ENCODE data around the gene TFAP2A. TPM values are rescaled to one million over a fixed set of nuclear protein-coding genes. Genes with fewer than 3 reads are reported as not detected.

TFAP2A gene
- total RNA-seq, 4 donors from 2014 or later = 0.40 to 0.78 TPM; not detected in 2

- DNase-seq = peak; percentile 84 to 87
- intact Hi-C loops (cut with DNase I) = no loop called here
- H3K27ac ChIP-seq = peak overlapping the region in 1 of 3 donors; percentile 37
- 0 to 11% methylated on average over 7 to 11 of the region's 87 CpGs for WGBS, 2 donors
- peak overlapping the region; percentile 28 to 46 (median 40) for H3K4me3 ChIP-seq (replicated peaks in 1 of 3)
- TF ChIP-seq, protein P1, sequence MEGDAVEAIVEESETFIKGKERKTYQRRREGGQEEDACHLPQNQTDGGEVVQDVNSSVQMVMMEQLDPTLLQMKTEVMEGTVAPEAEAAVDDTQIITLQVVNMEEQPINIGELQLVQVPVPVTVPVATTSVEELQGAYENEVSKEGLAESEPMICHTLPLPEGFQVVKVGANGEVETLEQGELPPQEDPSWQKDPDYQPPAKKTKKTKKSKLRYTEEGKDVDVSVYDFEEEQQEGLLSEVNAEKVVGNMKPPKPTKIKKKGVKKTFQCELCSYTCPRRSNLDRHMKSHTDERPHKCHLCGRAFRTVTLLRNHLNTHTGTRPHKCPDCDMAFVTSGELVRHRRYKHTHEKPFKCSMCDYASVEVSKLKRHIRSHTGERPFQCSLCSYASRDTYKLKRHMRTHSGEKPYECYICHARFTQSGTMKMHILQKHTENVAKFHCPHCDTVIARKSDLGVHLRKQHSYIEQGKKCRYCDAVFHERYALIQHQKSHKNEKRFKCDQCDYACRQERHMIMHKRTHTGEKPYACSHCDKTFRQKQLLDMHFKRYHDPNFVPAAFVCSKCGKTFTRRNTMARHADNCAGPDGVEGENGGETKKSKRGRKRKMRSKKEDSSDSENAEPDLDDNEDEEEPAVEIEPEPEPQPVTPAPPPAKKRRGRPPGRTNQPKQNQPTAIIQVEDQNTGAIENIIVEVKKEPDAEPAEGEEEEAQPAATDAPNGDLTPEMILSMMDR (IDR thresholded peaks at IDR 0.05) = peak in 3 of 6 experiments; percentile 23 to 44 (median 38)
- TF ChIP-seq POLR2A (IDR thresholded peaks at IDR 0.05) = peak in 1 of 2 donors; percentile 39
- peaks cover 4% of the 10 kb centered on the region for H3K27me3 ChIP-seq
- peaks cover 5 to 12% of the 10 kb centered on the region in 2 donors for H3K4me1 ChIP-seq
- H3K36me3 ChIP-seq = no peaks in the 10 kb centered on the region
- H3K9me3 ChIP-seq = no peaks in the 10 kb centered on the region
These were observed 10.6 kb downstream of the TFAP2A start for GRCh38 chr6:10404107-10404798.

GRCh38 chr6:10403385-10404106, 11.3 kb downstream of the TFAP2A start:
- DNase-seq = no peak
- Histone ChIP-seq H3K27ac (no peak overlapping the region), H3K36me3 (no peaks in the 10 kb centered on the region), H3K4me3 (replicated peaks in 1 of 3) (peak overlapping the region; percentile 28 to 46 (median 40)), H3K9me3 (no peaks in the 10 kb centered on the region), H3K27me3 (peaks cover 4% of the 10 kb centered on the region), H3K4me1 (peaks cover 5 to 12% of the 10 kb centered on the region in 2 donors)
- 5 to 6% methylated on average over 11 to 16 of the region's 16 CpGs for WGBS, 2 donors
- intact Hi-C loops (cut with DNase I) = no loop called here
- TF ChIP-seq, protein P1 (IDR thresholded peaks at IDR 0.05) = no peak
- TF ChIP-seq POLR2A (IDR thresholded peaks at IDR 0.05) = no peak

DNA sequence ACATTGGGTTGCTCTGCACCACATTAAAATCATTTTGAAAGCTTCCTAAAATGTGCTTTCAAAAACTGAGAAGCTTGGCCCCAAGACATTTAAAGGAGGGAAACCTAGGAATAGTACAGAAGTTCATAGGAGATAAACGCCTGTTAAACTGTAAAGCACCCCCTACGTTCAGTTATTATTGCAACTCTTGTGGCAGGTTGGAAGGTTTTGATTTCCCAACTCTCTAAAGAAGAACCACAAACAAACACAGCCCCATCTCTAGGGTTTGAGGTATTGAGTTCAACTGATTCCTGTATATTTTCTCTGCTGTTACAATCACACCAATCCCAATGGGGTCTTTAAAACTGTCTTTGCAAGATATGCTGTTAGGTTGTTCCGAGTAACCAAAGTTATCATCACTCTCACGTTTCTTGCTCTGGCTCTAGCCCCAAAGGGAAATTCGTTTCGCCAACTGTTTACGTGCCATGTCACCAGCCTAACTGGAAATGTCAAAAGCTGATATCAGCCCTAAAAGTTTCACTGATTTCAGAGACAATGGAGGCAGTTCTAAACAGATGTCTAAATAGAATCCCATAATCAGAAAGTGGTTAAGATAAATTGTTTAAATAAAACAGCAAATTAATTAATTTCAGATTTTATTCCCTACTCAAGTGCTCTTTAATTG, 12.1 kb downstream of the TFAP2A start:
- Histone ChIP-seq H3K4me3 (replicated peaks in 1 of 3) (no peak overlapping the region), H3K27ac (no peak overlapping the region), H3K36me3 (no peaks in the 10 kb centered on the region), H3K4me1 (peaks cover 5 to 12% of the 10 kb centered on the region in 2 donors), H3K9me3 (no peaks in the 10 kb centered on the region), H3K27me3 (peaks cover 12% of the 10 kb centered on the region)
- DNase-seq = no peak
- intact Hi-C loops (cut with DNase I) = no loop called here
- no peak for TF ChIP-seq POLR2A (IDR thresholded peaks at IDR 0.05)
- TF ChIP-seq, protein P1 (IDR thresholded peaks at IDR 0.05) = no peak
- WGBS, 2 donors = 39 to 43% methylated on average over 7 of the region's 7 CpGs

GRCh38 chr6:10401632-10402223, 13.1 kb downstream of the TFAP2A start:
- DNase-seq = no peak
- Histone ChIP-seq H3K9me3 (no peaks in the 10 kb centered on the region), H3K4me1 (peaks cover 5 to 12% of the 10 kb centered on the region in 2 donors), H3K27ac (no peak overlapping the region), H3K36me3 (no peaks in the 10 kb centered on the region), H3K27me3 (peaks cover 16% of the 10 kb centered on the region), H3K4me3 (replicated peaks in 1 of 3) (no peak overlapping the region)
- TF ChIP-seq POLR2A (IDR thresholded peaks at IDR 0.05) = no peak
- TF ChIP-seq, protein P1 (IDR thresholded peaks at IDR 0.05) = no peak
- intact Hi-C loops (cut with DNase I) = no loop called here
- WGBS, 2 donors = 57% methylated on average over 4 of the region's 4 CpGs

Data from thyroid gland (tissue), 4 donors.